ENCODE data around the gene CLDN20. TPM values are rescaled to one million over a fixed set of nuclear protein-coding genes. Genes with fewer than 3 reads are reported as not detected.

CLDN20 gene
- total and polyA plus RNA-seq, 2 of the 4 experiments (the other 2 are of a cell fraction), result not detected

DNA sequence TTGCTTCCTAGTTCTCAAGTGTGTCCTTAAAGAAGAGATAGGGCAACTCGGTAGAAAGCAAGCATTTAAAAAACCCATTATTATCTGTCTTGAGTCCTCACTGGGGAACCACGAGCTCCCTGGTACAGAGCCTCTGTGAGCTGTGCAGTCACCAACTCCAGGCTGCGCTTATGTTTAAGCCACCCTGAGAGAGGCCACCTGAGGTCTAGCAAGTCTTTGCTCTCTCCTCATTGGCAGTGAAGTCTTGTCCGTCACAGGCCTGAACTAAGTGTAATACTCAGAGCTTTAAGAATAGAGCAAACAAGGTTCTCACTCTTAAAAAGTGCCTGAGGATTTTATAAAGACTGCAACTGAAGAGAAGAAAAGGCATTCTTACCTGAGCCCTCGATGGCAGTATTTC is 3.9 kb upstream of the CLDN20 start:
- H3K56ac ChIP-seq (ENCODE audit: extremely low read depth, insufficient read depth, low read length), result no peak overlapping the region
- H4K91ac ChIP-seq (ENCODE audit: insufficient read depth, low read depth, low read length), result no peak overlapping the region
- ChIA-PET CTCF (no interaction called here), POLR2A (ENCODE audit: unreplicated experiment) (no interaction called here)
- no peaks in the 10 kb centered on the region for H3K27me3 ChIP-seq (ENCODE audit: control insufficient read depth, insufficient read depth, low read length)
- TF ChIP-seq RAD21 (IDR thresholded peaks at IDR 0.05; ENCODE audit: low read length) (no peak), MAZ (IDR thresholded peaks at IDR 0.05; ENCODE audit: borderline replicate concordance, low read depth, low read length) (no peak), CHD1 (IDR thresholded peaks at IDR 0.05; ENCODE audit: low read depth, low read length) (no peak), SMC3 (IDR thresholded peaks at IDR 0.05; ENCODE audit: low read depth, low read length) (no peak), POLR2A (IDR thresholded peaks at IDR 0.05; ENCODE audit: low read depth, low read length) (no peak), CEBPB (IDR thresholded peaks at IDR 0.05; ENCODE audit: low read depth, low read length) (no peak), RFX5 (IDR thresholded peaks at IDR 0.05; ENCODE audit: low read depth, low read length) (no peak), RCOR1 (IDR thresholded peaks at IDR 0.05; ENCODE audit: insufficient replicate concordance, low read length) (no peak), FOS (IDR thresholded peaks at IDR 0.05; ENCODE audit: low read depth, low read length) (no peak), BHLHE40 (IDR thresholded peaks at IDR 0.05; ENCODE audit: low read depth, low read length) (no peak), MXI1 (IDR thresholded peaks at IDR 0.05; ENCODE audit: borderline replicate concordance, low read depth, low read length) (no peak), ELK1 (IDR thresholded peaks at IDR 0.05; ENCODE audit: borderline replicate concordance, low read depth, low read length) (no peak), NFE2L2 (IDR thresholded peaks at IDR 0.05; ENCODE audit: low read depth, low read length) (no peak), MAFK (IDR thresholded peaks at IDR 0.05; ENCODE audit: low read depth, low read length) (no peak)
- TF ChIP-seq, protein P1, sequence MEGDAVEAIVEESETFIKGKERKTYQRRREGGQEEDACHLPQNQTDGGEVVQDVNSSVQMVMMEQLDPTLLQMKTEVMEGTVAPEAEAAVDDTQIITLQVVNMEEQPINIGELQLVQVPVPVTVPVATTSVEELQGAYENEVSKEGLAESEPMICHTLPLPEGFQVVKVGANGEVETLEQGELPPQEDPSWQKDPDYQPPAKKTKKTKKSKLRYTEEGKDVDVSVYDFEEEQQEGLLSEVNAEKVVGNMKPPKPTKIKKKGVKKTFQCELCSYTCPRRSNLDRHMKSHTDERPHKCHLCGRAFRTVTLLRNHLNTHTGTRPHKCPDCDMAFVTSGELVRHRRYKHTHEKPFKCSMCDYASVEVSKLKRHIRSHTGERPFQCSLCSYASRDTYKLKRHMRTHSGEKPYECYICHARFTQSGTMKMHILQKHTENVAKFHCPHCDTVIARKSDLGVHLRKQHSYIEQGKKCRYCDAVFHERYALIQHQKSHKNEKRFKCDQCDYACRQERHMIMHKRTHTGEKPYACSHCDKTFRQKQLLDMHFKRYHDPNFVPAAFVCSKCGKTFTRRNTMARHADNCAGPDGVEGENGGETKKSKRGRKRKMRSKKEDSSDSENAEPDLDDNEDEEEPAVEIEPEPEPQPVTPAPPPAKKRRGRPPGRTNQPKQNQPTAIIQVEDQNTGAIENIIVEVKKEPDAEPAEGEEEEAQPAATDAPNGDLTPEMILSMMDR (conservative IDR thresholded peaks at IDR 0.05; ENCODE audit: low read depth, low read length), result no peak
- TF ChIP-seq, protein P2, sequence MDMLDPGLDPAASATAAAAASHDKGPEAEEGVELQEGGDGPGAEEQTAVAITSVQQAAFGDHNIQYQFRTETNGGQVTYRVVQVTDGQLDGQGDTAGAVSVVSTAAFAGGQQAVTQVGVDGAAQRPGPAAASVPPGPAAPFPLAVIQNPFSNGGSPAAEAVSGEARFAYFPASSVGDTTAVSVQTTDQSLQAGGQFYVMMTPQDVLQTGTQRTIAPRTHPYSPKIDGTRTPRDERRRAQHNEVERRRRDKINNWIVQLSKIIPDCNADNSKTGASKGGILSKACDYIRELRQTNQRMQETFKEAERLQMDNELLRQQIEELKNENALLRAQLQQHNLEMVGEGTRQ (IDR thresholded peaks at IDR 0.05; ENCODE audit: low read depth, low read length), result no peak
- H2BK20ac ChIP-seq (ENCODE audit: low read depth, low read length), result no peak overlapping the region
- dilution Hi-C loops (cut with HindIII; ENCODE audit: low sequenced_read_pairs, unreplicated experiment) (no loop called here), intact Hi-C loops (cut with micrococcal nuclease) (no loop called here), in situ Hi-C loops (cut with MboI; ENCODE audit: low sequenced_read_pairs) (no loop called here)
- ATAC-seq (ENCODE audit: low read depth) (no peak), DNase-seq (no peak)
- H3K18ac ChIP-seq (ENCODE audit: low read depth, low read length), result no peak overlapping the region
- H3K9ac ChIP-seq (ENCODE audit: low read depth, low read length), result no peak overlapping the region
- H3K9me3 ChIP-seq (ENCODE audit: control insufficient read depth, insufficient read depth, low read length), result no peaks in the 10 kb centered on the region
- no peak overlapping the region for H2AK9ac ChIP-seq (replicated peaks; ENCODE audit: low read depth, low read length, poor library complexity)
- H3K4me2 ChIP-seq (ENCODE audit: low read depth, low read length), result no peak overlapping the region
- H2AK5ac ChIP-seq (ENCODE audit: low read depth, low read length), result no peak overlapping the region
- WGBS, 2 experiments (ENCODE audit: extremely low coverage in 2 of 2, insufficient read length in 1 of 2), result no CpG with 5 or more reads among the region's 5 CpGs
- no peak overlapping the region for H2BK5ac ChIP-seq (ENCODE audit: low read depth, low read length, poor library complexity, severe bottlenecking)
- H3K4ac ChIP-seq (ENCODE audit: low read depth, low read length), result no peak overlapping the region
- no peak overlapping the region for H4K8ac ChIP-seq (ENCODE audit: low read depth in 2 of 2, low read length in 2 of 2)
- no peak overlapping the region for H2BK15ac ChIP-seq (ENCODE audit: low read depth, low read length)
- H3K4me3 ChIP-seq (ENCODE audit: insufficient read depth, low read depth, low read length), result no peak overlapping the region
- H3K14ac ChIP-seq (replicated peaks; ENCODE audit: low read depth, low read length), result no peak overlapping the region
- H4K5ac ChIP-seq (ENCODE audit: low read depth, low read length), result no peak overlapping the region
- no peak overlapping the region for H3K23ac ChIP-seq (ENCODE audit: low read depth, low read length)
- no peak overlapping the region for H2AFZ ChIP-seq (replicated peaks; ENCODE audit: low read length, poor library complexity)
- BruUV-seq (replicated peaks), result no TSS peak
- peaks cover 5 to 27% of the 10 kb centered on the region in 2 experiments for H3K79me1 ChIP-seq (ENCODE audit: low read depth in 1 of 2, low read length in 2 of 2)
- no peak overlapping the region for H2BK120ac ChIP-seq (ENCODE audit: low read depth, low read length)
- H3K9me1 ChIP-seq (ENCODE audit: insufficient read depth, low read length), result peaks cover 17% of the 10 kb centered on the region
- no peak overlapping the region for H3K27ac ChIP-seq (ENCODE audit: insufficient read depth, low read length)
- H3K36me3 ChIP-seq (ENCODE audit: control insufficient read depth, insufficient read depth, low read length), result peaks cover 22% of the 10 kb centered on the region
- H4K20me1 ChIP-seq (ENCODE audit: insufficient read depth, low read length), result no peaks in the 10 kb centered on the region
- peaks cover 7% of the 10 kb centered on the region; the same call in 1 of the 2 replicates for H3K4me1 ChIP-seq (ENCODE audit: control insufficient read depth, insufficient read depth, low read length)

Data from IMR-90 (cell line).